Dendritic cell treated with granulocyte-macrophage colony-stimulating factor and Interleukin-4, amounts not matched to agents 40 ng/mL and 50 ng/mL, for 4 days (primary cell): ENCODE measurements around the gene POMGNT2.

Experiments used
- H3K27ac Mint-ChIP-seq: one replicate; pipeline ENCODE4 v1.8.0; 2022; ENCODE audit warnings: mild to moderate bottlenecking, mixed read lengths
- H3K27me3 Mint-ChIP-seq: one replicate; pipeline ENCODE4 v1.8.0; 2022; ENCODE audit warnings: mild to moderate bottlenecking, mixed read lengths
- H3K36me3 Mint-ChIP-seq: one replicate; pipeline ENCODE4 v1.8.0; 2022; ENCODE audit warnings: low read depth, mixed read lengths
- H3K4me1 Mint-ChIP-seq: one replicate; pipeline ENCODE4 v1.8.0; 2022; ENCODE audit warnings: low read depth, mixed read lengths
- H3K4me3 Mint-ChIP-seq: one replicate; pipeline ENCODE4 v1.8.0; 2022; ENCODE audit warnings: mild to moderate bottlenecking, moderate library complexity, mixed read lengths
- H3K9me3 Mint-ChIP-seq: one replicate; pipeline ENCODE4 v1.8.0; 2022; ENCODE audit warnings: mixed read lengths
- intact Hi-C: fragments of 100-400 bp; cut with micrococcal nuclease; formaldehyde crosslinking; loops from one replicate; pipeline ENCODE4 v1.15.0; 2022

POMGNT2 gene

GRCh38 chr3:43093974-43094373, 11.9 kb downstream of the POMGNT2 start:
- Mint-ChIP-seq H3K4me1 (peaks cover 6% of the 10 kb centered on the region), H3K27me3 (no peaks in the 10 kb centered on the region), H3K27ac (no peak overlapping the region), H3K4me3 (no peak overlapping the region), H3K36me3 (no peaks in the 10 kb centered on the region), H3K9me3 (no peaks in the 10 kb centered on the region)
- intact Hi-C loops, result no loop called here

GRCh38 chr3:43093006-43093405, 12.9 kb downstream of the POMGNT2 start:
- H3K36me3 Mint-ChIP-seq, result no peaks in the 10 kb centered on the region
- no peak overlapping the region for H3K27ac Mint-ChIP-seq
- H3K4me3 Mint-ChIP-seq, result no peak overlapping the region
- H3K4me1 Mint-ChIP-seq, result peaks cover 6% of the 10 kb centered on the region
- intact Hi-C loops, result no loop called here
- H3K9me3 Mint-ChIP-seq, result no peaks in the 10 kb centered on the region
- no peaks in the 10 kb centered on the region for H3K27me3 Mint-ChIP-seq

GRCh38 chr3:43091481-43091880, 14.4 kb downstream of the POMGNT2 start:
- no peaks in the 10 kb centered on the region for H3K9me3 Mint-ChIP-seq
- intact Hi-C loops, result no loop called here
- no peak overlapping the region for H3K27ac Mint-ChIP-seq
- no peaks in the 10 kb centered on the region for H3K36me3 Mint-ChIP-seq
- no peaks in the 10 kb centered on the region for H3K27me3 Mint-ChIP-seq
- peaks cover 6% of the 10 kb centered on the region for H3K4me1 Mint-ChIP-seq
- no peak overlapping the region for H3K4me3 Mint-ChIP-seq

GRCh38 chr3:43090238-43090637, 15.6 kb downstream of the POMGNT2 start:
- no peaks in the 10 kb centered on the region for H3K36me3 Mint-ChIP-seq
- intact Hi-C loops, result no loop called here
- H3K9me3 Mint-ChIP-seq, result no peaks in the 10 kb centered on the region
- peaks cover 6% of the 10 kb centered on the region for H3K4me1 Mint-ChIP-seq
- no peak overlapping the region for H3K27ac Mint-ChIP-seq
- no peaks in the 10 kb centered on the region for H3K27me3 Mint-ChIP-seq
- no peak overlapping the region for H3K4me3 Mint-ChIP-seq

- Mint-ChIP-seq H3K27me3 (no peaks in the 10 kb centered on the region), H3K4me1 (peaks cover 6% of the 10 kb centered on the region), H3K36me3 (no peaks in the 10 kb centered on the region), H3K9me3 (no peaks in the 10 kb centered on the region), H3K4me3 (no peak overlapping the region), H3K27ac (no peak overlapping the region)
- intact Hi-C loops, result no loop called here
Measured at GRCh38 chr3:43089081-43089480, 16.8 kb downstream of the POMGNT2 start.

GRCh38 chr3:43087249-43087776, 18.6 kb downstream of the POMGNT2 start:
- H3K9me3 Mint-ChIP-seq, result no peaks in the 10 kb centered on the region
- no peak overlapping the region for H3K4me3 Mint-ChIP-seq
- H3K27me3 Mint-ChIP-seq, result no peaks in the 10 kb centered on the region
- no peak overlapping the region for H3K27ac Mint-ChIP-seq
- intact Hi-C loops, result no loop called here
- no peaks in the 10 kb centered on the region for H3K36me3 Mint-ChIP-seq
- peaks cover 6% of the 10 kb centered on the region for H3K4me1 Mint-ChIP-seq

GRCh38 chr3:43086460-43087165, 19.3 kb downstream of the POMGNT2 start:
- Mint-ChIP-seq H3K9me3 (no peaks in the 10 kb centered on the region), H3K27ac (no peak overlapping the region), H3K36me3 (no peaks in the 10 kb centered on the region), H3K4me3 (no peak overlapping the region), H3K4me1 (peaks cover 6% of the 10 kb centered on the region), H3K27me3 (no peaks in the 10 kb centered on the region)
- intact Hi-C loops, result no loop called here

GRCh38 chr3:43082457-43082856, 23.4 kb downstream of the POMGNT2 start:
- Mint-ChIP-seq H3K27ac (no peak overlapping the region), H3K36me3 (peaks cover 17% of the 10 kb centered on the region)
- intact Hi-C loops, result no loop called here

GRCh38 chr3:43081796-43082195, 24.1 kb downstream of the POMGNT2 start:
- no peaks in the 10 kb centered on the region for H3K9me3 Mint-ChIP-seq
- intact Hi-C loops, result no loop called here
- H3K4me1 Mint-ChIP-seq, result no peaks in the 10 kb centered on the region
- H3K27me3 Mint-ChIP-seq, result no peaks in the 10 kb centered on the region
- H3K4me3 Mint-ChIP-seq, result no peak overlapping the region
- H3K27ac Mint-ChIP-seq, result no peak overlapping the region
- H3K36me3 Mint-ChIP-seq, result peaks cover 17% of the 10 kb centered on the region

More at GRCh38 chr3:43082457-43082856, 23.4 kb downstream of the POMGNT2 start:
- H3K27me3 Mint-ChIP-seq, result no peaks in the 10 kb centered on the region
- no peaks in the 10 kb centered on the region for H3K4me1 Mint-ChIP-seq
- H3K4me3 Mint-ChIP-seq, result no peak overlapping the region
- H3K9me3 Mint-ChIP-seq, result no peaks in the 10 kb centered on the region

GRCh38 chr3:43080726-43081568, 24.9 kb downstream of the POMGNT2 start:
- Mint-ChIP-seq H3K36me3 (peaks cover 17% of the 10 kb centered on the region), H3K9me3 (no peaks in the 10 kb centered on the region)
- intact Hi-C loops, result no loop called here

GRCh38 chr3:43079536-43080332, 26.1 kb downstream of the POMGNT2 start:
- H3K9me3 Mint-ChIP-seq, result no peaks in the 10 kb centered on the region
- no peaks in the 10 kb centered on the region for H3K4me1 Mint-ChIP-seq
- no peak overlapping the region for H3K27ac Mint-ChIP-seq
- H3K36me3 Mint-ChIP-seq, result peaks cover 17% of the 10 kb centered on the region
- no peak overlapping the region for H3K4me3 Mint-ChIP-seq
- no peaks in the 10 kb centered on the region for H3K27me3 Mint-ChIP-seq
- intact Hi-C loops, result loop anchor here (10.0 kb wide), 1 partner anchor 115 kb away; no protein-coding TSS in a partner anchor

More at GRCh38 chr3:43080726-43081568, 24.9 kb downstream of the POMGNT2 start:
- no peaks in the 10 kb centered on the region for H3K4me1 Mint-ChIP-seq
- H3K4me3 Mint-ChIP-seq, result no peak overlapping the region
- no peaks in the 10 kb centered on the region for H3K27me3 Mint-ChIP-seq
- no peak overlapping the region for H3K27ac Mint-ChIP-seq

GRCh38 chr3:43077707-43078106, 28.2 kb downstream of the POMGNT2 start:
- H3K4me3 Mint-ChIP-seq, result no peak overlapping the region
- peaks cover 17% of the 10 kb centered on the region for H3K36me3 Mint-ChIP-seq
- H3K4me1 Mint-ChIP-seq, result no peaks in the 10 kb centered on the region
- H3K27ac Mint-ChIP-seq, result no peak overlapping the region
- intact Hi-C loops, result loop anchor here (10.0 kb wide), 1 partner anchor 113 kb away; no protein-coding TSS in a partner anchor
- no peaks in the 10 kb centered on the region for H3K9me3 Mint-ChIP-seq
- peaks cover 2% of the 10 kb centered on the region for H3K27me3 Mint-ChIP-seq

GRCh38 chr3:43077261-43077660, 28.6 kb downstream of the POMGNT2 start:
- H3K27me3 Mint-ChIP-seq, result peaks cover 2% of the 10 kb centered on the region
- intact Hi-C loops, result loop anchor here (10.0 kb wide), 1 partner anchor 112 kb away; no protein-coding TSS in a partner anchor
- H3K9me3 Mint-ChIP-seq, result no peaks in the 10 kb centered on the region

More at GRCh38 chr3:43077261-43077660, 28.6 kb downstream of the POMGNT2 start:
- Mint-ChIP-seq H3K4me1 (no peaks in the 10 kb centered on the region), H3K27ac (no peak overlapping the region), H3K4me3 (no peak overlapping the region), H3K36me3 (peaks cover 17% of the 10 kb centered on the region)
